Measurements from ENCODE around the gene RSPH10B2.
"Not testable (repeated sequence)": the region's sequence is repeated elsewhere in the genome, so short reads cannot be mapped to it uniquely, and the experiment has no call there.

Gene RSPH10B2

GRCh38 chr7:6831018-6831725, 77.3 kb downstream of the RSPH10B2 start:
- Histone ChIP-seq H3K27ac (no peak overlapping the region), H3K36me3 (no peaks in the 10 kb centered on the region), H3K27me3 (ENCODE audit: insufficient read depth, low read depth, severe bottlenecking) (no peaks in the 10 kb centered on the region), H3K9me3 (ENCODE audit: severe bottlenecking) (no peaks in the 10 kb centered on the region), H3K4me3 (ENCODE audit: low read depth, low read length) (no peak overlapping the region)
- no peak for DNase-seq
- TF ChIP-seq CTCF (IDR thresholded peaks at IDR 0.05; ENCODE audit: low read depth, low read length) = no peak

- Histone ChIP-seq H3K9me3 (ENCODE audit: severe bottlenecking) (no peaks in the 10 kb centered on the region), H3K36me3 (no peaks in the 10 kb centered on the region), H3K27me3 (ENCODE audit: insufficient read depth, low read depth, severe bottlenecking) (no peaks in the 10 kb centered on the region), H3K4me3 (ENCODE audit: low read depth, low read length) (no peak overlapping the region), H3K27ac (no peak overlapping the region)
- no peak for TF ChIP-seq CTCF (IDR thresholded peaks at IDR 0.05; ENCODE audit: low read depth, low read length)
- DNase-seq = no peak
Observed at GRCh38 chr7:6833636-6834035, 79.7 kb downstream of the RSPH10B2 start.

GRCh38 chr7:6835521-6835920, 81.6 kb downstream of the RSPH10B2 start:
- H3K4me3 ChIP-seq (ENCODE audit: low read depth, low read length); H3K27me3 ChIP-seq (ENCODE audit: insufficient read depth, low read depth, severe bottlenecking); H3K27ac ChIP-seq; H3K36me3 ChIP-seq; H3K9me3 ChIP-seq (ENCODE audit: severe bottlenecking); DNase-seq: not testable (repeated sequence)

- not testable (repeated sequence) for DNase-seq; H3K27me3 ChIP-seq (ENCODE audit: insufficient read depth, low read depth, severe bottlenecking); H3K4me3 ChIP-seq (ENCODE audit: low read depth, low read length); H3K27ac ChIP-seq; H3K9me3 ChIP-seq (ENCODE audit: severe bottlenecking); H3K36me3 ChIP-seq
Observed at GRCh38 chr7:6837081-6837480, 83.2 kb downstream of the RSPH10B2 start.

- H3K4me3 ChIP-seq (ENCODE audit: low read depth, low read length); H3K9me3 ChIP-seq (ENCODE audit: severe bottlenecking); DNase-seq; H3K27ac ChIP-seq; H3K36me3 ChIP-seq; H3K27me3 ChIP-seq (ENCODE audit: insufficient read depth, low read depth, severe bottlenecking): not testable (repeated sequence)
Observed at GRCh38 chr7:6842278-6842921, 88.5 kb downstream of the RSPH10B2 start.

GRCh38 chr7:6843092-6843491, 89.2 kb downstream of the RSPH10B2 start:
- H3K36me3 ChIP-seq = not testable (repeated sequence)

GRCh38 chr7:6843654-6844053, 89.8 kb downstream of the RSPH10B2 start:
- DNase-seq; H3K36me3 ChIP-seq; H3K9me3 ChIP-seq (ENCODE audit: severe bottlenecking); H3K4me3 ChIP-seq (ENCODE audit: low read depth, low read length); H3K27me3 ChIP-seq (ENCODE audit: insufficient read depth, low read depth, severe bottlenecking); H3K27ac ChIP-seq: not testable (repeated sequence)

More at GRCh38 chr7:6843092-6843491, 89.2 kb downstream of the RSPH10B2 start:
- not testable (repeated sequence) for H3K27me3 ChIP-seq (ENCODE audit: insufficient read depth, low read depth, severe bottlenecking); DNase-seq; H3K27ac ChIP-seq; H3K4me3 ChIP-seq (ENCODE audit: low read depth, low read length); H3K9me3 ChIP-seq (ENCODE audit: severe bottlenecking)

- not testable (repeated sequence) for H3K4me3 ChIP-seq (ENCODE audit: low read depth, low read length); H3K27me3 ChIP-seq (ENCODE audit: insufficient read depth, low read depth, severe bottlenecking); H3K9me3 ChIP-seq (ENCODE audit: severe bottlenecking); H3K36me3 ChIP-seq; DNase-seq; H3K27ac ChIP-seq
Observed at GRCh38 chr7:6845971-6846449, 92.1 kb downstream of the RSPH10B2 start.

- H3K4me3 ChIP-seq (ENCODE audit: low read depth, low read length); DNase-seq; H3K27ac ChIP-seq; H3K36me3 ChIP-seq; H3K9me3 ChIP-seq (ENCODE audit: severe bottlenecking); H3K27me3 ChIP-seq (ENCODE audit: insufficient read depth, low read depth, severe bottlenecking): not testable (repeated sequence)
Observed at GRCh38 chr7:6847751-6848150, 93.8 kb downstream of the RSPH10B2 start.

Data from WERI-Rb-1 (cell line).